Stimulated activated CD8-positive, alpha-beta memory T cell treated with anti-CD3 and anti-CD28 coated beads, Interleukin-2, amount 100 ng/mL, for 1 hour (primary cell): ENCODE measurements around the gene CORO1C.
"Not testable (repeated sequence)": the region's sequence is repeated elsewhere in the genome, so short reads cannot be mapped to it uniquely, and the experiment has no call there.

ENCODE experiments used
- DNase-seq, 2 donors: peaks; one replicate each; pipeline ENCODE4 v3.0.0-alpha.2; 2020; ENCODE audit warnings: low read depth in 2 of 2

CORO1C gene

GRCh38 chr12:108731105-108731865 lies at the start of gene CORO1C:
Gene CORO1C, minus strand, starts transcription at chr12:108731518. Its CDS starts 30,200 bp downstream, at chr12:108701318.
- DNase-seq = peak; percentile 83 to 88

DNA sequence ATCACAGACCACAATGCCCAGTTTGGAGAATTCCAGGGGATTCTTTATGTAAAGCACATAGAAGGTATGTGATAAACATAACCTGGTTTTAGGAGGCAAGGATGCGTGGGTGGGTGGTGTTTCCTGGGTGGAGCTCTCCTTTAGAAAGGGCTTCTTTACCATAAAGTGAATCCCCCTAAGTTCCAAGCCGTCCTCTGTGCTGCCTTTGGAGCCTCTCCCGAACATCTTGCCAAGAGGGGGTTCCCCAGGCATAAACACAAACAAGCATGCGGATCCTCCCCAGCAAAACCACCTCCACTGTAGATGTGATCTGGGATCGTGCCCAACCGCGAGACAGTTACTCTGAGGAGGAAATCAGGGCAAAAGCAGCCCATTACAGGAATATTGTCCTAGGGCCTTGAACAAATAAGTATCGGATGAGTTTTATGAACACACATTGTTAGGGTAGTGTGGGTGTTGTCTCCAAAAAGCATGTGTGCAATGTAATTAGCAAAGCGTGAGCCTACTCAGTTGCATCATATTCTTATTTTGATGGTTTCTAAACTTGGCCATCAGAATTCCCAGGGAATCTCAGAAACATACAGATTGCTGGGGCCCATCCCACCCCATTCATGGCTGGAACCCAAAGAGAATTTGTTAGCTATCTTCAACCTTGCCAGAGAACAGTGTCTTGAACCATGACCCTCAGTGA lies 48.8 kb upstream of the CORO1C start:
- no peak for DNase-seq

DNA sequence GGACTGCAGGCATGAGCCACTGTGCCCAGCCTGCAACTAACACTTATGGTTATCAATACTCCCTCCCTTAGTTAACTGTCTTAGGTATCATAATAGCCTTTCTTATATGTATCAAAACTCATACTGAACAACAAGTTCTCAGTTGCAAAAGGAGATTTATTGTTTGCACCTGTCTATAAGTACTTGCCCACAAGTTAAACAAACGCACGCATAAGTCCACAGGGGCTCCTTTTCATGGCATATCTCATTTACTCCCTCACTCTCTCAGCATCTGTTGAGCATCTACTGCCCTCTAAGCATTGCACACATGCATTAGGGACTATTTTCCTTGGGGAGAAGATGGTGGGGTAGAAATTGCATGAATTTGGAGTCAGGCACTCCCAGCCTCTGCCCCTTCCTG lies 46.7 kb upstream of the CORO1C start:
- no peak for DNase-seq

GRCh38 chr12:108777156-108777555 lies 45.8 kb upstream of the CORO1C start:
- DNase-seq = no peak

DNA sequence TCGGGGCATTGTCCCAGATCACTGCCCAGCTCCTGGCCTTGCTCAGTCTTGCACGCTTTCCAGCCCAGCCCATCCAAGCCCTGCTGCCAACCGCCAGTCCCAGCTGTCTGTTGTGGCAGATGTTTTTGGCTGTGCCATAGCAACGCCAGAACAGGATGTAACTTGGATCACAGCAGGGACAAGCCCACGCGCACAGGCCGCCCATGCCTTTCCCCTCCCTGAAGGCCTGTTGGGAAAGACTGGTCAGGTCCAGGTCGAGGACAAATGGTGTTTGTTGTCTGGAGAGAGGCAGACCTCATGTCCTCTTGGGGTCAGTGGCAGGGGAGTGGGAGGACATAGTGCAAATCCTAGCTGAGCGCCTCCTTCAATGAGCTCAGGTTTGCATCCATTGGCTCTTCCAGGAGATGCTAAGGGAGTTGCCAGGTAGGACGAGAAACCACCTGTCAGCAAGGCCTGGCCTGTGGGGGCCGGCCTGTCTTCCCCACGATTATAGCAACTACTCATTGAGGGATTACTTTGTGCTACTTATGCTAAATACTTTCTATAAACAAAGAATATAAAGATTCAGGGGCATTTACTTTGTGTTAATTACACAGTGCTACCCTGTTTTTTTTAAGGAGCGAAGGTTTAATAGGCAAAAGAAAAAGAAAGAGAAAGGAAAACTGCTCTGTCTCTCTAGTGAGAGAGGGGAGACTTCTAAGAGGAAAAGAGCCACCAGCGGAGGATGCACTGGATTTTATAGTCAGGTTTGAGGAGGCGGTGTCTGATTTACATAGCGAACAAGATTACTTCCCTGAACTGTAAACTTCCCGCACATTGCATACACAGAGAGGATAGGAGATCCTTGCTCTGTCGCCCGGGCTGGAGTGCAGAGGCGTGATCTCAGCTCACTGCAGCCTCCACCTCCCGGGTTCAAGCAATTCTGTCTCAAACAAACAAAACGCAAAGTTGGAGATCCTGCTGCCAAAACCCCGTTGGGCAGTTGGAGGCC lies 42.8 kb upstream of the CORO1C start:
- DNase-seq = no peak

- no peak for DNase-seq
These were observed 41.8 kb upstream of the CORO1C start for GRCh38 chr12:108772891-108773797.

DNA sequence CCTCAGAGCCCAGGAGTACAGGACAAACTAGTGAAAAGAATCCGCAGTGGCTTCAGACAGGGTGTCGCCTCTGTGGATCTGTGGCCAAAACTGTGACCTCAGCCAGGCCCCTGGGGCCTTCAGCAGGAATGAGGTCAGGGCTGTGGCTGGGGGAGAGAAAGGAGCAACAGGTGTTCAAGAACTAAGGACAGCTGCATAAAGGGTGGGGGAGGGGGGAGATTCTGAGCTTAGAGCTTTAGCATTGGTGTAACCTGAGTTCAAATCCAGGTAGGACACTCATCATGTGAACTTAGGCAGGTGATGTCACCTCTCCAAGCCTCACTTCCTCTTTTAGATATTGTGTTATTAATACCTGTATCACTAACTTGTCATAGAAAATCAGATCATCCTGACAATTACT lies 40.9 kb upstream of the CORO1C start:
- DNase-seq = no peak

DNA sequence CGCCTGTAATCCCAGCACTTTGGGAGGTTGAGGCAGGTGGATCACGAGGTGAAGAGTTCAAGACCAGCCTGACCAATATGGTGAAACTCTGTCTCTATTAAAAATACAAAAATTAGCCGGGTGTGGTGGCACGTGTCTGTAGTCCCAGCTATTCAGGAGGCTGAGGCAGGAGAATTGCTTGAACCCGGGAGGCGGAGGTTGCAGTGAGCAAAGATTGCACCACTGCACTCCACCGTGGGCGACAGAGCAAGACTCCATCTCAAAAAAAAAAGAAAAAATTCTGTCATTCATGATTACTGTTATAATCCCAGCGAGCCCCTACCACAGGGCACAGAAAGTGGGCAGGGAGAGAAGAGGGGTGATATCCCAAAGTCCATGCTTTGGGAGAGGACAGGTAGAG lies 40.5 kb upstream of the CORO1C start:
- DNase-seq = not testable (repeated sequence)

- no peak for DNase-seq
These were observed 39.6 kb upstream of the CORO1C start for GRCh38 chr12:108770963-108771362.

- no peak for DNase-seq
These were observed 39.0 kb upstream of the CORO1C start for GRCh38 chr12:108770269-108770829.

DNA sequence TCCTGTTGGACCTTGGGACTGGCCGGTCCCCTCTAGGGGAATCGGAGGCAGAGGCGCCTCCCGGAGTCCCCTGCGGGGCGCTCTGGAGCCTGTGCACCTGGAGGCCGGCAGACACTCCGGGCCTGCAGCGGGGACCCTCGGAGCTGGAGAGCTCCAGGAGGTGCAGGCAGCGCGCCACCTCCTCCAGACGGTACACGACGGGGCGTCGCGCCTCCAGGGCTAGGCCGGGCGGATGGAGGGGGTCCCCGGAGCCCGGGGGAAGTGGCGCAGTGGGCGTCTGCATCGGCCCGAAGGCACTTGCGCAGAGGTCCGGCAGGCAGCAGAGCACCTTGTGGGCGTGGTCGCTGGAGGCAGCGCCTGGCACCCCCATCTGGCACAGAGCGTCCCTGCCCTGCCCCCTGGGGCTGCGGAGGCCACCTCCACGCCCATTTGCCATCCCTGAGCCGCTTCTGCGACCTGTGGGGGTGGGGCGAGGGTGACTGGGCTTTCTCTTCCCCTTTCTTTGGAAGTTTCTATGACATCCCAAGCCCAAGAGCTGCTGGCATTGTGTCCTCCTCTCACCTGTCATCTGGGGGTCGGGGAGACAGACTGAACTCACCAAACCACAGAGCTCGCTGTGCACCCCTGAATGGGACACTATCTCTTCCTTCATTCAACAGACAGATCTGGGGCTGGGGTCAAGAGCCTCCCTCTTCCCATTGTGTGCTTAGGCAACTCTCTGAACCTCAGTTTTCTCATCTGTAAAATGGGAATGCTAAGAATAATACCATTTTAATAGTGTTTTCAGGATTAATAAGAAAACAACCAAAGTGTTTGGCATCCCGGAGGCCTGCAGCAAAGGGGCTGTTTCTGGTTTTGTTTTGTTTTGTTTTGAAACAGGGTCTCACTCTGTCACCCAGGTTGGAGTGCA lies 37.5 kb upstream of the CORO1C start:
- DNase-seq = no peak

DNA sequence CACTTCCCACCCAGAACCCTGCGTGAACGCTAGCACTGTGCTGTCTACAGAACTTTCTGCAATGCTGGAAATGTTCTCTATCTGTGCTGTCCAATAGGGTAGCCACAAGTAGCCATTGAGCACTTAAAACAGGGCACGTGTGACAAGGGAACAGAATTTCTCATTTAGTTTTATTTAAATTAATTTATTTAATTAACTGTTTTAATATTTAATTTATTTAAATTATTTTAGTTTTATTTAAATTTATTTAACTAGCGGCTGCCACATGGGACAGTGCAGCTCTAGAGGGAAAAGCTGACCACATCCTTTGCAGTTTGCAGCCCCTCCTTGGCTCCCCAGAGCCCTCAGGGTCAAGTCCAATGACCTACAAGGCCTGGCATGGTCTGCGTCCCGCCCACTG lies 35.0 kb upstream of the CORO1C start:
- no peak for DNase-seq

DNA sequence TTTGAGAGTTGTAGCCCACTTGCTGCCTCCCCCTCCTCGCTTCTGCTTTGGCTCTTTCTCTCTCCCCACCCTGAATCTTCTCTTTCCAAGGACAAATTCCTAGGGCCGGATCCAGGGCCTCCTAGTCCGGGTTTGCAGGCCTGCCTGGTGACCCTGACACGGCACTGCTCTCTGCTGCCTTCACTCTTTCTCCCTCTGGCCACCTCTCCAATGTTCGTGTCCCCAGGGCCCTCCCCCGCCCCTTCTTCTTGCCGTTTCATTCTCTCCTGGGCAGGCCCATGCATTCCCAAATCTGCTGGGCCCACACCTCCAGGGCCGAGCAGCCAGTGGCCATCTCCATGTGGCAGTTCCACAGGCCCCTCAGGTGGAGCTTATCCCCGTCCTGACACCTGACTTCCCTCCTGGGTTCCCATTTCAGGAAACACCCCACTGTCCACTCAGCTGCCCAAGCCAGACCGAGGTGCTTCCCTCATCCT lies 34.0 kb upstream of the CORO1C start:
- DNase-seq = no peak

DNA sequence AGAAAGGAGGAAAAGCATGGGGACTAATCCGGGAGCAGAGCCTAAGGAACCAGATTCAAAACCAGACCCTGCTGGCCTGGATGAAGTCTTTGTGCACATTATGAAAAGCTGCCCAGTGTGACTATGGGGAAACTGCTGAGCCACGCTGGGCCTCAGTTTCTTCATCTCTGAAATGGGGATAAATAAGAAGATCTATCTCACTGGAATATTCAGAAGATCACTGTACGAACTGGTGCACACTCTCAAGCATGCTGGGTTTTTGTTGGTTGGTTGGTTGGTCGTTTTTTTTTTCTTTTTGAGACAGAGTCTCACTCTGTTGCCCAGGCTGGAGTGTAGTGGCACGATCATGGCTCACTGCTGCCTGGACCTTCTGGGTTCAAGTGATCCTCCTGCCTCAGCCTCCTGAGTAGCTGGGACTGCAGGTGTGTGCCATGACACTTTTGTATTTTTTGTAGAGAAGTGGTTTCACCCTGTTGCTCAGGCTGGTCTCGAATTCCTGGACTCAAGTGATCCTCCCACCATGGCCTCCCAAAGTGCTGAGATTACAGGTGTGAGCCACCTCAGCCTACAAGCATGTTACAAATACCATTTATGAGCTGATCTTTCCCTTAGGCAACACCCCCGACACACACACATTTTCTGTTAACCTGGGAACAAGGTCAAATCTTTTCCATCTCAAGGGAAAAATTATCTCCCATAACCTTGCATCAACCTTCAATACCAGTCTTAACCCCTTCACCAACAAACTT lies 33.4 kb upstream of the CORO1C start:
- DNase-seq = no peak

GRCh38 chr12:108761226-108761625 lies 29.9 kb upstream of the CORO1C start:
- no peak for DNase-seq

DNA sequence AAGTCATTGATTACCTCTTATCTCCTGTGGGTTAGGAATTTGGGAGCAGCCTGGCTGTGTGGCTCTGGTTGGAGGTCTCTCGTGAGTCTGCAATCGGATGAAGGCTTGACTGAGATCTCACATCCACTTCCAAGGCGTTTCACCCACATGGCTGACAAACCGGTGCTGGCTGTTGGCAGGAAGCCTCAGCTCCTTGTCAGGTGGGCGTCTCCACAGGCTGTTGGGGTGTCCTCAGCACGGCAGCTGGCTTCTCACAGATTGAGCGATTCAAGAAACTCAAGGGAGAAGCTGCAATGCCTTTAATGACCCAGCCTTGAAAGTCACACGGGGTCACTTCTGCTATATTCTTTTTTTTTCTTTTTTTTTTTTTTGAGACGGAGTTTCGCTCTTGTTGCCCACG lies 28.6 kb upstream of the CORO1C start:
- DNase-seq = no peak

GRCh38 chr12:108757856-108758255 lies 26.5 kb upstream of the CORO1C start:
- DNase-seq = no peak

GRCh38 chr12:108756421-108756820 lies 25.1 kb upstream of the CORO1C start:
- DNase-seq = no peak

- no peak for DNase-seq
These were observed 24.2 kb upstream of the CORO1C start for GRCh38 chr12:108755481-108755880.
